GM18519 (cell line): ENCODE data around the gene CDK16.

Source experiments
- ATAC-seq: cut with Tn5 transposase; IDR thresholded peaks from one replicate; pipeline ENCODE4 v1.9.1; 2021; ENCODE audit warnings: mild to moderate bottlenecking, moderate library complexity; ENCODE audit not compliant: unreplicated experiment, low FRiP score

The CDK16 gene

DNA sequence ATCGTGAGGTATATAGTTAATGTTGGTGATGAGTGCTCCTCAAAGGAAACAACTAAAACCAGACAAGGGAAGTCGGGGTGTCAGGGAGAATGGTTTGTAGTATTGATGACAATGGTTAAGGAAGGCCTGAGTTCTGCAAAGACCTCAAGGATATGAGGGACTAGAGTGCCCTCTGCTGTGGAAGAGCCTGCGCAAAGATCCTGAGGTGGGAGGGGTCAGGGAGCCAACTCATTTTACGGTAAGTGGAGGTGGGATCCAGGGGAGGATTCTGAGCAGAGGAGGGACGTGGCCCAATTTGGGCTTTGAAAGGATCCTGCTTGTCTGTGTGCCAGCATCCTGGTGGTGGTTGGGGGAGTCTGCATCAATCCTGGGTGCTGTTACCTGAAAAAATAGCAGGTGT, 13.5 kb upstream of the CDK16 start:
- ATAC-seq: no peak

DNA sequence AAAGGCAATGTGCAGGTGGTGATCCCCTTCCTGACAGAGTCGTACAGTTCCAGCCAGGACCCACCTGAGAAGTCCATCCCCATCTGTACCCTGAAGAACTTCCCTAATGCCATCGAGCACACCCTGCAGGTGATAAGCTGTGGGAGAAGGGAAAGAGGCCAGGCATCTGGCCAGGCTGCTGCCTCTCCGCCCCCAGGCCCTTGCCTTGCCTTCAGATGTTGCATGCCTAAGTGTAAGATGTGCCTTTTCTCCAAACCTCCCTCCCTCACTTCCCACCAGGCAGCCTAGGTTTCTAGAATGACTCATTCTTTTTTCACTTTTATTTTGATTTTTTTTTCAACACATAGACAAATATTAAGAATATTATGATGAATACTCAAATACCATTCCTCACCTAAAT, 12.2 kb upstream of the CDK16 start:
- no peak for ATAC-seq

DNA sequence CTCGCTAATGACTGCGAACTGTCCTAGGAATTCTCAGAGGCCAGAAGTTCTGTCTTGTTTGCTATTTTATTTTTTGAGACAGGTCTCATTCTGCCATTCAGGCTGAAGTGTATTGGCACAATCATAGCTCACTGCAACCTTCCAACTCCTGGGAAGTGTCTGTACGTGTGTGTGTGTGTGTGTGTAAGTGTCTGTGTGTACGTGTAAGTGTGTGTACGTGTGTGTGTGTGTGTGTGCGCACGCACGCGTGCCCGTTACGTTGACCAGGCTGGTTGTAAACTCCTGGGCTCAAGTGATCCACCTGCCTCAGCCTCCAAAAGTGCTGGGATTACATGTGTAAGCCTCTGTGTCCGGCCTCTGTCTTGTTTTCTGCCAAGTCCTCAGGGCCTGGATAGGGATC, 10.4 kb upstream of the CDK16 start:
- no peak for ATAC-seq

DNA sequence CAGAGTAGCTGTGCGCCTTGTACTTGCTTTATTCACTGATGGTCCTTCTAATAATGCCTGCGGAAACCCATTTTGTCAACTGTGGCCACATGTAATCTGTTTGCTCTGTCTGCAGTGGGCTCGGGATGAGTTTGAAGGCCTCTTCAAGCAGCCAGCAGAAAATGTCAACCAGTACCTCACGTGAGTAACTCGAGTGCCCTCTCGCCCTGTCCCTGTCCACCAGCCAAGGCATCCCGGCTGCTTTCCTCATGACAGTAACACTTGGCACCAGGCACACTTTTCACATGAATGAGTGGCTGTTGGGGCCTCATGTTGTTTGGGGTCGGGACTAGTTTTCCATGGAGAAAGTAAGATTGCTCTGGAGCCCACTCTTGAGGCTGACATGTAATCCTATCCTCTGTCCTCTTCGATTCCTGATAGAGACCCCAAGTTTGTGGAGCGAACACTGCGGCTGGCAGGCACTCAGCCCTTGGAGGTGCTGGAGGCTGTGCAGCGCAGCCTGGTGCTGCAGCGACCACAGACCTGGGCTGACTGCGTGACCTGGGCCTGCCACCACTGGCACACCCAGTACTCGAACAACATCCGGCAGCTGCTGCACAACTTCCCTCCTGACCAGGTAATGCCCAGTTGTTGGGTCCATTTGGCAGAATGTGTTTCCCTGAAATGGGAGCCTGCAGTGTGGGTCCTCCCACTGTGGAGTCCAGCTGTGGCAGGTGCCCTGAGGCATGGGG, 8.8 kb upstream of the CDK16 start:
- no peak for ATAC-seq

DNA sequence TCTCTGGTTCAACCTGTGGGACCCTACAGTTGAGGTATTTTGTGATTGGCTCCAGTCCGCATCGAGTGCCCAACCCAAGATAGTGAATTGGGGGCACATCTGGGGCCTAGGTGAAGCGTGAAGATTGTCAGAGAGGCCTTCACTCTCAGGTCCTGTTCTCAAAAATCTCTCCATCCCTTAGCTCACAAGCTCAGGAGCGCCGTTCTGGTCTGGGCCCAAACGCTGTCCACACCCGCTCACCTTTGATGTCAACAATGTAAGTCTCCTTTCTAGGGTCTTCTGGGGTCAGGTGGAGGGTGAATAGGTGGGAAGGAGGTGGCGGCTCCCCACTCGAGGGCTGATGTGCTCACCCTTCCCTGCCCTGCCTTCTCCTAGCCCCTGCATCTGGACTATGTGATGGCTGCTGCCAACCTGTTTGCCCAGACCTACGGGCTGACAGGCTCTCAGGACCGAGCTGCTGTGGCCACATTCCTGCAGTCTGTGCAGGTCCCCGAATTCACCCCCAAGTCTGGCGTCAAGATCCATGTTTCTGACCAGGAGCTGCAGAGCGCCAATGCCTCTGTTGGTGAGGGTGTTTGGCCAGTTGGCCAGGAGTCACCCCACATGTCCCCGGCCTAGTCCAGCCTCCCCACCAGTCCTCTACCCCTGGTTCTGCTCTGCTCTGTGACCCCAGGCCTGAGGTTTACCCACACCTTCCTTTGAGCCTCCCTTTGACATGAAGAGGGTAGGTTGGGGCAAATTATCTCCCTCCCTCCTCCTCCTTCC, 7.6 kb upstream of the CDK16 start:
- ATAC-seq: no peak

DNA sequence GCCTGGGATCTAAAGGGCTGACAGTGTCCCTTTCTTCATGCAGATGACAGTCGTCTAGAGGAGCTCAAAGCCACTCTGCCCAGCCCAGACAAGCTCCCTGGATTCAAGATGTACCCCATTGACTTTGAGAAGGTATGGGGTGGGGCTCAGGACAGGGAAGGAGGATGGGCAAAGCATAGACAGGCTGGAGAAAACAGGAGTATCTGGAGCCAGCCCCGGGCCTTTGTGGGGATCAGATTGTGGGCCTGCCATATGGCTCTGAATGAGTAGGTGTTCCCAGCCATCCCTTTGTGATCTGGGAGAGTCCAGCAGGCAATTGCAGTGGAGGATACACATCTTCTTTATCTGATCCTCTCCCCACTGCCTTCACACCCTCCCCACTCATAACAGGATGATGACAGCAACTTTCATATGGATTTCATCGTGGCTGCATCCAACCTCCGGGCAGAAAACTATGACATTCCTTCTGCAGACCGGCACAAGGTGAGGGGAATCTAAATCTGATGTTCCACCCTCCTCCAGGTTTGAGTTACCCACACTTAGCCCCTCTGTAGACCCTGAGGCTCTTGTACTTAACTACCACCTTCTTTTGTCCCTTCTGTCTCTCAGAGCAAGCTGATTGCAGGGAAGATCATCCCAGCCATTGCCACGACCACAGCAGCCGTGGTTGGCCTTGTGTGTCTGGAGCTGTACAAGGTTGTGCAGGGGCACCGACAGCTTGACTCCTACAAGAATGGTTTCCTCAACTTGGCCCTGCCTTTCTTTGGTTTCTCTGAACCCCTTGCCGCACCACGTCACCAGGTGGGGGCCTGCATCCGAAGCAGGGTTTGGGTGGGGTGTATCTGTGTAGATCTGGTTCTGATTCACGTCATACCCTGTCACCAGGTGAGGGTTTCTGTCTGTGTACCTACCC, 5.8 kb upstream of the CDK16 start:
- ATAC-seq: no peak

DNA sequence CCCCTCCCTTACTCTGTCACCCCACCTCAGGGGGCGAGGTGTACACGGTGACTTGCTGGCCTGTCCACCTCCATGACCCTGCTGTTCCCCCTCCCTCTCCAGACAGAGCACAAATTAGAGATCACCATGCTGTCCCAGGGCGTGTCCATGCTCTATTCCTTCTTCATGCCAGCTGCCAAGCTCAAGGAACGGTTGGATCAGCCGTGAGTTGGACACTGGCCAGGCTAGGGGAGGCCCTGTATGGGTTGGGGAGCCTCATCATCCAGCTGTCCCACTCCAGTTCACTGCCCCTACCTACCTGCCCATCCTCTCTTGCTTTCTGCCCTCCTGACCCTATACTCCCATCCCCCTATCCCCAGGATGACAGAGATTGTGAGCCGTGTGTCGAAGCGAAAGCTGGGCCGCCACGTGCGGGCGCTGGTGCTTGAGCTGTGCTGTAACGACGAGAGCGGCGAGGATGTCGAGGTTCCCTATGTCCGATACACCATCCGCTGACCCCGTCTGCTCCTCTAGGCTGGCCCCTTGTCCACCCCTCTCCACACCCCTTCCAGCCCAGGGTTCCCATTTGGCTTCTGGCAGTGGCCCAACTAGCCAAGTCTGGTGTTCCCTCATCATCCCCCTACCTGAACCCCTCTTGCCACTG, 3.9 kb upstream of the CDK16 start:
- ATAC-seq: no peak

DNA sequence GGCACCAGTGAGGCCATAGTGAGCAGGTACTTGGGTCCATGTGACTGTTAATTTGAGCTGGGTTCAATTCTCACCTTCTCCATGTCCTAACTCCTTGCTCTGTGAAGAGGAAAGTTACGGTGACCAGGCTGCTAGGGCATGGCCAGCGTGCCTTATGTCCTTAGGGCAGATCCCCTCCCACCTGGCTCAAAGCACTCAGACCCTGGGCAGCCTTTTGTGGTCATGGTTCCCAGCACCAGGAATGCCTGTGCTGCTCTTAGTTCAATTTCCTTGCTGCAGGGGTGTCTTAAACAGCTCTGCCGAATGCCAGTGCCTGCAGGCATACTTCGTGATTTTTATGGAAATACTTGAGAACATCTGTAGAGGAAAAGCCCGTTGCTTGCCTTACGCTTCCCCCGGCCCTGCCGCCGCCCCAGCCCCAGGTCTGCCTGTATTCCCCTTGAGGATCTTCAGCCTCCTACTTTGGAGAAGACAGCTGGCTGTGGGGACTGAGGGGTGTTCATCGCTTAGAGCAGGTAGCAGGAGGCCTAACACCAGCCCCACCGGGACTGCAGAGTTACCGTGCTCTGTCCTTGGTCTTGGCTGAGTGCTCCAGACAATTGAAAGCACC, 3.1 kb upstream of the CDK16 start:
- ATAC-seq: no peak

DNA sequence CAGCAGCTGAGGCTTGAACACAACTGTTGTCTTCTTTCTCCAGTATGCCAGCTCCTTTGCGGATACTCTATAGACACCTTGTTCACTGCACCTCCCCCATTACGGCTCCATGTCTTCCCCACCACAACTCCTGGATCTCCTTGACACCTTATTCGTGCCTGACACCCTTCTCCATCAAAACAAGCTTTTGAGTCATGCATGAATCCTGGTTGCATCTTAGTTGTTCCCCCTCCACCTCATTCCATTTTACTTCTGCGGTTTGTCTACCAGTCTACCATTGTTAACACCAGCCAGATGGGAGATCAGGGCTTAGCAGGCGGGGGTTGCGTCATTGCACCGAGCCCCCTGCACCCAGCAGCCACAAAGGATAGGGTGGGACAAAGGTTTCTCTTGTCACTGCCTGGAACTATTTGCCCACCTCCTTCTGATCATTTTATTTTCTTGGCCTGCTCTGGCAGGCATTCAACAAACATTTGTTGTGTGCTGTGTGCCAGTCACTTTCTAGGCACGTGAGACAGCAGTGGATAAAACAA, 2.0 kb upstream of the CDK16 start:
- ATAC-seq: no peak

DNA sequence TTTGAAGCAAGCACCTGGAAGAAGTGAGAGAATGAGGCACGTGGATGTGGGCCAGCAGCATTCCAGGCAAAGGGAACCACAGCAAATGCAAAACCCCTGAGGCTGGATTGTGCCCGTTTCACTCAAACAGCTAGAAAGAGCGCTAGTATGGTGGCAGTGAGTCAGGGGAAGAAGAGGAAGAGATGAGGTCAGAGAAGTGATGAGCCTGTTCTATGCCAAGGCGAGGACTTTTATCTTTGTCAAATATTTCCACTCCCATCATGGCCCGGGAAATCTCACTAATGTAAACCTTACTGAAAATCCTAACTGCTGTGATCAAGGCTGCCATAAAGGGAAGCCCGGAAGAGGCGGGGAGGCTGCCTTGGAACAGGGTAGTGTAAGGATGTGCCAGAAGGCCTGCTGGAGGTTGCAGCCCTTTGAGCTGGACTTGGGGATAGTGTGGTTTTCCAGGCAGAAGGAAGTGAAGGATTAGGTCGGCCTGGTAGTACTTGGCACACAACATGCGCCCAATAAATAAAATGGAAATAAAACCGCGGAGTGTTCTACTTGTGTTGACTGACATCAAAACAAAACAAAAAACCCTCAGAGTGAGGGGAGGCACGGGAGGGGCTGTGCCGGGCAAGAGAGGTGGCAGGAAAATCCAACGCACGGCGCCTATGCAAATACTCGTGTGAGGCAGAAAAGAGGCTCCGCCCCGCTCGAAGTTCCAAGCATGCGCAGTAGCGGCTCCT, 1.2 kb upstream of the CDK16 start:
- ATAC-seq: no peak

DNA sequence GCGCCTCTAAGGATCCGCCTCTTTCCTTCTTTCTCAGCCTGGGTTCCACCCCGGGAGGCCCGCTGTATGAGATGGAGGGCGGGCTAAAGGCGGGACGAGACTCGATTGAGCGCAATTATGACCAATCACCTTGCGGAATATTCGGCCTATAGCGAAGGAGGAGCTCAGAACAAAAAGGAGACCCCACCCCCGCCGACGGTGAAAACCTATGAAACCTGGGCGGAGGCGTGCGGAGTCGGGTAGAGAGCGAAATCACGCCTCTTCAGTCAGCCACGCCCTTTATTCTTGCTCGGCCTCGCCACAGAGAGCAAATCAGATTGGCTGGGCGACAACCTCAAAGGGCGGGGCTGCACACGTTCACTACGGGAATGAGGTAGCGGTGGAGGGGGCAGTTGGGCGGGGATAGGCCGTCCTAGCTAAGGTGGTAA, 615 bp upstream of the CDK16 start:
- peak; percentile 67 for ATAC-seq

DNA sequence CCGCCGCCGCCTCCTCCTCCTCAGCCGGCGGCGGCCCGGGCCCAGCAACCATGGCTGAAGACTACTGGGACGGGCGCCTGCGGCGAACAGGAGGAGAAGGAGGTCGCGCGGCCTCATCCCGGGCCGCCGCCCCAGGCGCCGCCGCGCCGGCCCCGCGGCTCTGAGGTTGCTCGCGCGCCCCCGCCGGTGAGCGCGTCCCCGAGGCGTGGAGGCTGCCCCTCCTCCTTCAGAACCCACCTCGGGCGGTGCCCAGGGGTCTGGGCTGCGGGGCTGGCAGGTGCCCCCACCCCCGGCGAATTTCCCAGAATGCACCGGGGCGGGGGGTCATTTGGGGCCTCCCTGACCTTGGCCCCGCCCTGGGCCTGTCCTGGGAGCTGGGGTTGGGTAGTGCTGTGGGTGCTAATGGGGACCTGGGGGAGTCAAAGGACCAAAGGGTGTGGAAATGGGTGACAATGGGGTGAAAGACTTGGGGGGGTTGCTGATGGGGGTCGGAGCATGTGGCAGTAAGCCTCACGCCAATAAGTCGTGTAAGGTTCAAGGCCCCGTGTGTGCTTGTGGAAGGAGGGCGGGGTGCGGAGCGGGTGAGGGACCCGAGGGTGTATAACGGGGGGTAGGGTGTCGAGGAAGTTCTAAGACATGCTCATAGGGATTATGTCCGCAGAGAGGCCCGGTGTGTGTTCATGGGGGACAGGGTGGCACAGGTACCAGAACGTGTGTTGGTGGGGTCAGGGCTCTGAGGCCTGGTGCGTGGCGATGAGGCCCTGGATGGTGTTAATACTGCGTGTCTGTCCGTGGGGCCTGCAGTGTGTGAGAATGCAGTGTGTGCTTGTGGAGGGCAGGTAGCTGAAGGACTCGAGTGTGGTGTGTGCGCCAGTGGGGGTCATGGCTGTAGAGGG, 687 bp downstream of the CDK16 start:
- ATAC-seq: no peak

DNA sequence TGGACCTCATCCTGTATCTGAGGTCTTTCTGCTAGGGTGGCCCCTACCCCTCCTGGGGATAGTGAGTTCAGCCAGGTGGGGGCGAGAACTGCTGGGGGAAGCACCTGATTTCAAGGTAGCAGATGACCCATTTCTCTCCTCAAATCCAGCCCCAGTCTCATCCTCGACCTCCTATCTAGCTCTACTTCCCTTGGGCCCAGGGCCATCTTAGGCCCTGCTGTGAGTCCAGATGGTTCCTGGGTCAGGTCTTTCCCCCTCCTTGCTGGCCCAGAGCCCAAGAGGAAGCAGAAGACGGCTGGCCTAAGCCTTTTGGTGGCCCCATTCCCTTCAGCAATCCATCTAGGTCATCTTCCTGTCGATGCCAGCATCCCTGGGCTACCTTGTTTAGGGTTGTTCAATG, 3.3 kb downstream of the CDK16 start:
- no peak for ATAC-seq

DNA sequence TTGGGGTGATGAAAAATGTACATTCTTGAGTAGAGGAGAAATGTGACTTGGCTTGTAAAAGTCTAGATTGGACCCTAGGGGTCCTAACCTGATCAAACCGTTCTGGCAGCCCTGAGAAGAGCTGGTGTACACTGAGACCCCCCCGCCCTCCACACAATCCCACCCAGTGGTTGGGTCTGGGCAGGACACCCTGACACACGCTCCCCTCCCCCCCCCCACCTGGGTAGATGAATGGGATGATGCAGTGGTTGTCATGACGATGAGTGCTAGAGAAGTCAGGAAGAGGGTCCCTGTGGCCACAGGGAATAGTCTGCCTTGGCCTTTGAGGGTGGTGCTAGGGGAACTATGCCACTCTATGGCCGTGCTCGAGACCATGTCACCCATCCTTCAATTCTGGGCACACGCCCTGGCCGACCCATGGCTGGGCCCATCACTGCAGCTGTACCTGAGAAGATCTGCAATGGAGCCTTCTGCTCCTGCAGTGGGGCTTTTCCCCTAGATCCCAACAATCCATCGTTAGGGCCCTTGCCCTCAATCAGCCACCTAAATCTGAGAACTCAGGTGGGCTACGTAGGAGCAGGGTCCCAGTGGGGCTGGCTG, 4.4 kb downstream of the CDK16 start:
- ATAC-seq: no peak

DNA sequence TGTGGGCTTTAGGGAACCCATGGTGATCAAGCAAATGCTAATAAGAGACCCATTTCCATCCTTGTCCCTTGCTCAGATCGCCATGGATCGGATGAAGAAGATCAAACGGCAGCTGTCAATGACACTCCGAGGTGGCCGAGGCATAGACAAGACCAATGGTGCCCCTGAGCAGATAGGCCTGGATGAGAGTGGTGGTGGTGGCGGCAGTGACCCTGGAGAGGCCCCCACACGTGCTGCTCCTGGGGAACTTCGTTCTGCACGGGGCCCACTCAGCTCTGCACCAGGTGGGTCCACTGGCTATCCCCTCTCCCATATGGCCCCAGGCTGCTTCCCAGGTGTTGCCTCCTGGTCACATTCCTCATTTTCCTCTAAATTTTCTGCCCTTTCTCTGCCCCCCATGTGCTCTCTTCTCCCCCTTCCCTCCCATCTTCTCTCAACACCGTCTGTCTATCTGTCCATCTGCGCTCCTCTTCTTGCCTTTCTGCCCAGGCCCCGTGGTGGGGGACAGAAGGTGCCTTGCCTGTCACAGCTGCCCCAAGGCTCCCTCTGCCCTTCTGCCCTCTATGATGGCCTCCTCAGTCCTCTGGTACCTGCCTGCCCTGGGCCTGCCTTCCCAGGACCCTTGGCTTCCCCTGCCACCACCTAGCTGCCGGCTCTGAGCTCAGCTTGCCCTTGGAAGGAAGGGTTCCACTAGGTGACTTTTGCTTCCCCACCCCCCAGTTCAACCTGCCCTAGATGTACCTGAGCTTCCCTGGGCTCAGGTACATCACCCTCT, 5.2 kb downstream of the CDK16 start:
- ATAC-seq: no peak

DNA sequence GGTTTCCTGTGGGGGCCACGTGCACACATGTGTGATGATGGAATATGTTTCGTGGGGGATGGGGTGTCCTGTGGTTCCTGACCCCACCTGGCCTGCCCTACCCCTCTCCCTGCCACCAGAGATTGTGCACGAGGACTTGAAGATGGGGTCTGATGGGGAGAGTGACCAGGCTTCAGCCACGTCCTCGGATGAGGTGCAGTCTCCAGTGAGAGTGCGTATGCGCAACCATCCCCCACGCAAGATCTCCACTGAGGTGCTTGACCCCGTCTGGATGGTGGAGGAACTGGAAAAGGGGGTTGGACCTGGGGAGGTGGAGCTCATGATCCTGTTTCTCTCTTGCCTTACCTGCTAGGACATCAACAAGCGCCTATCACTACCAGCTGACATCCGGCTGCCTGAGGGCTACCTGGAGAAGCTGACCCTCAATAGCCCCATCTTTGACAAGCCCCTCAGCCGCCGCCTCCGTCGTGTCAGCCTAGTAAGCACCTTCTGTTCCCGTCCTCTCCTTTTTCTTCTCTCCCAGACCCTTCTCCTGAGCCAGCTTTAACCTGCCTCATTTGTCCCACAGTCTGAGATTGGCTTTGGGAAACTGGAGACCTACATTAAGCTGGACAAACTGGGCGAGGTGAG, 5.9 kb downstream of the CDK16 start:
- ATAC-seq: no peak

DNA sequence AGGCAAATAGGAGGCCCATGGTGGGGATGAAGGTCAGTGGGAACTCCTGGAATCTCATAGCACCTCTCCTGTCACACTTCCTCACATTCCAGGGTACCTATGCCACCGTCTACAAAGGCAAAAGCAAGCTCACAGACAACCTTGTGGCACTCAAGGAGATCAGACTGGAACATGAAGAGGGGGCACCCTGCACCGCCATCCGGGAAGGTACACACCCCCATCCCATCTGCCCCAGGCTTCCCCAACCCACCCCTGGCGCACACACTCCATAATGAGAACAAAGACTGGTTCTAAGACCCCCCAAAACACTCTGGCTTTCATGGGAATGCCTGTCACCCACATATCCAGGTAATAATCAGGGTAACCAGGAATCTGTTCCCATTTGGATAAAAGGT, 6.4 kb downstream of the CDK16 start:
- no peak for ATAC-seq
